Measurements from ENCODE around the gene YIF1A.

- TF ChIP-seq, protein P1, sequence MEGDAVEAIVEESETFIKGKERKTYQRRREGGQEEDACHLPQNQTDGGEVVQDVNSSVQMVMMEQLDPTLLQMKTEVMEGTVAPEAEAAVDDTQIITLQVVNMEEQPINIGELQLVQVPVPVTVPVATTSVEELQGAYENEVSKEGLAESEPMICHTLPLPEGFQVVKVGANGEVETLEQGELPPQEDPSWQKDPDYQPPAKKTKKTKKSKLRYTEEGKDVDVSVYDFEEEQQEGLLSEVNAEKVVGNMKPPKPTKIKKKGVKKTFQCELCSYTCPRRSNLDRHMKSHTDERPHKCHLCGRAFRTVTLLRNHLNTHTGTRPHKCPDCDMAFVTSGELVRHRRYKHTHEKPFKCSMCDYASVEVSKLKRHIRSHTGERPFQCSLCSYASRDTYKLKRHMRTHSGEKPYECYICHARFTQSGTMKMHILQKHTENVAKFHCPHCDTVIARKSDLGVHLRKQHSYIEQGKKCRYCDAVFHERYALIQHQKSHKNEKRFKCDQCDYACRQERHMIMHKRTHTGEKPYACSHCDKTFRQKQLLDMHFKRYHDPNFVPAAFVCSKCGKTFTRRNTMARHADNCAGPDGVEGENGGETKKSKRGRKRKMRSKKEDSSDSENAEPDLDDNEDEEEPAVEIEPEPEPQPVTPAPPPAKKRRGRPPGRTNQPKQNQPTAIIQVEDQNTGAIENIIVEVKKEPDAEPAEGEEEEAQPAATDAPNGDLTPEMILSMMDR (IDR thresholded peaks at IDR 0.05) = no peak
- no peak for TF ChIP-seq POLR2AphosphoS5 (IDR thresholded peaks at IDR 0.05)
Observed at GRCh38 chr11:66247801-66248200, 41.1 kb downstream of the YIF1A start.

Data from transverse colon (tissue), 4 donors.